ENCODE measurements around the gene CYP26A1. TPM values are rescaled to one million over a fixed set of nuclear protein-coding genes. Genes with fewer than 3 reads are reported as not detected.

The CYP26A1 gene
- polyA plus RNA-seq, 4 donors: 0.03 to 0.09 TPM; not detected in 2

GRCh38 chr10:93072713-93073538 lies 767 bp upstream of the CYP26A1 start:
- peak in 1 of 2 donors; percentile 43 for DNase-seq
- Histone ChIP-seq H3K27ac (ENCODE audit: low read depth in 1 of 3, low read length in 2 of 3) (no peak overlapping the region), H3K9me3 (ENCODE audit: control insufficient read depth in 2 of 2, insufficient read depth in 1 of 2, low read depth in 1 of 2, low read length in 1 of 2) (no peaks in the 10 kb centered on the region), H3K4me3 (ENCODE audit: low read depth in 1 of 3, low read length in 3 of 3) (peak overlapping the region in 1 of 3 donors; percentile 10), H3K27me3 (ENCODE audit: control insufficient read depth in 3 of 3, insufficient read depth in 3 of 3, low read length in 3 of 3) (peaks cover 21 to 92% (median 47%) of the 10 kb centered on the region in 3 donors), H3K4me1 (ENCODE audit: control insufficient read depth in 3 of 3, insufficient read depth in 2 of 3, low read depth in 1 of 3, low read length in 2 of 3) (peaks cover 0 to 26% (median 2%) of the 10 kb centered on the region in 3 donors), H3K36me3 (ENCODE audit: control insufficient read depth in 3 of 3, insufficient read depth in 2 of 3, low read depth in 1 of 3, low read length in 3 of 3) (no peaks in the 10 kb centered on the region)
- WGBS, 3 donors: 2 to 3% (median 2%) methylated on average over 31 to 34 of the region's 34 CpGs
- no peak for FAIRE-seq

GRCh38 chr10:93074147-93074596 lies 479 bp downstream of the CYP26A1 start:
- no peak overlapping the region for H3K27ac ChIP-seq (ENCODE audit: low read depth in 1 of 3, low read length in 2 of 3)
- H3K4me1 ChIP-seq (ENCODE audit: control insufficient read depth in 3 of 3, insufficient read depth in 2 of 3, low read depth in 1 of 3, low read length in 2 of 3): peaks cover 0 to 26% (median 2%) of the 10 kb centered on the region in 3 donors
- FAIRE-seq (no peak), DNase-seq (peak in 1 of 2 donors; percentile 38)
- no peaks in the 10 kb centered on the region for H3K36me3 ChIP-seq (ENCODE audit: control insufficient read depth in 3 of 3, insufficient read depth in 2 of 3, low read depth in 1 of 3, low read length in 3 of 3)
- peaks cover 21 to 82% (median 44%) of the 10 kb centered on the region in 3 donors for H3K27me3 ChIP-seq (ENCODE audit: control insufficient read depth in 3 of 3, insufficient read depth in 3 of 3, low read length in 3 of 3)
- H3K4me3 ChIP-seq (ENCODE audit: low read depth in 1 of 3, low read length in 3 of 3): no peak overlapping the region
- WGBS, 3 donors: 1 to 4% (median 1%) methylated on average over 34 to 40 of the region's 40 CpGs
- no peaks in the 10 kb centered on the region for H3K9me3 ChIP-seq (ENCODE audit: control insufficient read depth in 2 of 2, insufficient read depth in 1 of 2, low read depth in 1 of 2, low read length in 1 of 2)

GRCh38 chr10:93074597-93075368 lies 1.1 kb downstream of the CYP26A1 start:
- Histone ChIP-seq H3K4me1 (ENCODE audit: control insufficient read depth in 3 of 3, insufficient read depth in 2 of 3, low read depth in 1 of 3, low read length in 2 of 3) (peaks cover 0 to 26% (median 2%) of the 10 kb centered on the region in 3 donors), H3K36me3 (ENCODE audit: control insufficient read depth in 3 of 3, insufficient read depth in 2 of 3, low read depth in 1 of 3, low read length in 3 of 3) (no peaks in the 10 kb centered on the region), H3K27me3 (ENCODE audit: control insufficient read depth in 3 of 3, insufficient read depth in 3 of 3, low read length in 3 of 3) (peaks cover 21 to 80% (median 42%) of the 10 kb centered on the region in 3 donors), H3K4me3 (ENCODE audit: low read depth in 1 of 3, low read length in 3 of 3) (no peak overlapping the region), H3K27ac (ENCODE audit: low read depth in 1 of 3, low read length in 2 of 3) (no peak overlapping the region), H3K9me3 (ENCODE audit: control insufficient read depth in 2 of 2, insufficient read depth in 1 of 2, low read depth in 1 of 2, low read length in 1 of 2) (no peaks in the 10 kb centered on the region)
- 3 to 9% (median 4%) methylated on average over 67 of the region's 67 CpGs for WGBS, 3 donors
- peak in 1 of 2 donors; percentile 39 for DNase-seq
- no peak for FAIRE-seq

GRCh38 chr10:93075369-93076221 lies 1.9 kb downstream of the CYP26A1 start:
- Histone ChIP-seq H3K27ac (ENCODE audit: low read depth in 1 of 3, low read length in 2 of 3) (no peak overlapping the region), H3K9me3 (ENCODE audit: control insufficient read depth in 2 of 2, insufficient read depth in 1 of 2, low read depth in 1 of 2, low read length in 1 of 2) (no peaks in the 10 kb centered on the region), H3K27me3 (ENCODE audit: control insufficient read depth in 3 of 3, insufficient read depth in 3 of 3, low read length in 3 of 3) (peaks cover 21 to 76% (median 36%) of the 10 kb centered on the region in 3 donors), H3K4me1 (ENCODE audit: control insufficient read depth in 3 of 3, insufficient read depth in 2 of 3, low read depth in 1 of 3, low read length in 2 of 3) (peaks cover 0 to 31% (median 2%) of the 10 kb centered on the region in 3 donors), H3K4me3 (ENCODE audit: low read depth in 1 of 3, low read length in 3 of 3) (no peak overlapping the region), H3K36me3 (ENCODE audit: control insufficient read depth in 3 of 3, insufficient read depth in 2 of 3, low read depth in 1 of 3, low read length in 3 of 3) (no peaks in the 10 kb centered on the region)
- no peak for DNase-seq
- no peak for FAIRE-seq
- WGBS, 3 donors: 21 to 27% (median 23%) methylated on average over 25 of the region's 25 CpGs

GRCh38 chr10:93076871-93077270 lies 3.2 kb downstream of the CYP26A1 start:
- Histone ChIP-seq H3K36me3 (ENCODE audit: control insufficient read depth in 3 of 3, insufficient read depth in 2 of 3, low read depth in 1 of 3, low read length in 3 of 3) (no peaks in the 10 kb centered on the region), H3K4me1 (ENCODE audit: control insufficient read depth in 3 of 3, insufficient read depth in 2 of 3, low read depth in 1 of 3, low read length in 2 of 3) (peaks cover 0 to 31% (median 2%) of the 10 kb centered on the region in 3 donors), H3K9me3 (ENCODE audit: control insufficient read depth in 2 of 2, insufficient read depth in 1 of 2, low read depth in 1 of 2, low read length in 1 of 2) (no peaks in the 10 kb centered on the region), H3K27me3 (ENCODE audit: control insufficient read depth in 3 of 3, insufficient read depth in 3 of 3, low read length in 3 of 3) (peaks cover 21 to 64% (median 31%) of the 10 kb centered on the region in 3 donors), H3K27ac (ENCODE audit: low read depth in 1 of 3, low read length in 2 of 3) (no peak overlapping the region), H3K4me3 (ENCODE audit: low read depth in 1 of 3, low read length in 3 of 3) (no peak overlapping the region)
- DNase-seq (no peak), FAIRE-seq (no peak)
- WGBS, 3 donors: 37 to 69% (median 39%) methylated on average over 2 of the region's 2 CpGs

- peaks cover 0 to 24% (median 0%) of the 10 kb centered on the region in 3 donors for H3K4me1 ChIP-seq (ENCODE audit: control insufficient read depth in 3 of 3, insufficient read depth in 2 of 3, low read depth in 1 of 3, low read length in 2 of 3)
- H3K27ac ChIP-seq (ENCODE audit: low read depth in 1 of 3, low read length in 2 of 3): no peak overlapping the region
- FAIRE-seq (no peak), DNase-seq (no peak)
- no peaks in the 10 kb centered on the region for H3K36me3 ChIP-seq (ENCODE audit: control insufficient read depth in 3 of 3, insufficient read depth in 2 of 3, low read depth in 1 of 3, low read length in 3 of 3)
- WGBS, 3 donors: 12 to 63% (median 46%) methylated on average over 5 of the region's 5 CpGs
- peaks cover 16 to 54% (median 27%) of the 10 kb centered on the region in 3 donors for H3K27me3 ChIP-seq (ENCODE audit: control insufficient read depth in 3 of 3, insufficient read depth in 3 of 3, low read length in 3 of 3)
- H3K9me3 ChIP-seq (ENCODE audit: control insufficient read depth in 2 of 2, insufficient read depth in 1 of 2, low read depth in 1 of 2, low read length in 1 of 2): no peaks in the 10 kb centered on the region
- no peak overlapping the region for H3K4me3 ChIP-seq (ENCODE audit: low read depth in 1 of 3, low read length in 3 of 3)
These were observed 4.2 kb downstream of the CYP26A1 start for GRCh38 chr10:93077860-93078337.

GRCh38 chr10:93079663-93080349 lies 6.1 kb downstream of the CYP26A1 start:
- Histone ChIP-seq H3K4me3 (ENCODE audit: low read depth in 1 of 3, low read length in 3 of 3) (no peak overlapping the region), H3K27ac (ENCODE audit: low read depth in 1 of 3, low read length in 2 of 3) (no peak overlapping the region), H3K27me3 (ENCODE audit: control insufficient read depth in 3 of 3, insufficient read depth in 3 of 3, low read length in 3 of 3) (peaks cover 4 to 35% (median 14%) of the 10 kb centered on the region in 3 donors), H3K9me3 (ENCODE audit: control insufficient read depth in 2 of 2, insufficient read depth in 1 of 2, low read depth in 1 of 2, low read length in 1 of 2) (no peaks in the 10 kb centered on the region), H3K36me3 (ENCODE audit: control insufficient read depth in 3 of 3, insufficient read depth in 2 of 3, low read depth in 1 of 3, low read length in 3 of 3) (no peaks in the 10 kb centered on the region), H3K4me1 (ENCODE audit: control insufficient read depth in 3 of 3, insufficient read depth in 2 of 3, low read depth in 1 of 3, low read length in 2 of 3) (peaks cover 0 to 11% (median 0%) of the 10 kb centered on the region in 3 donors)
- FAIRE-seq (no peak), DNase-seq (no peak)
- 44 to 66% (median 63%) methylated on average over 9 of the region's 9 CpGs for WGBS, 3 donors
